GM12873 (cell line): ENCODE data around the gene ATP9B.

Source experiments
- TF ChIP-seq, protein P1 (sequence below): IDR thresholded peaks from 2 replicates; pipeline ENCODE4 v1.5.1; 2012; ENCODE audit warnings: low read depth, mild to moderate bottlenecking, moderate library complexity, low read length, control low read depth; ENCODE audit not compliant: insufficient read depth; ENCODE audit errors: missing control alignments

Gene ATP9B

DNA sequence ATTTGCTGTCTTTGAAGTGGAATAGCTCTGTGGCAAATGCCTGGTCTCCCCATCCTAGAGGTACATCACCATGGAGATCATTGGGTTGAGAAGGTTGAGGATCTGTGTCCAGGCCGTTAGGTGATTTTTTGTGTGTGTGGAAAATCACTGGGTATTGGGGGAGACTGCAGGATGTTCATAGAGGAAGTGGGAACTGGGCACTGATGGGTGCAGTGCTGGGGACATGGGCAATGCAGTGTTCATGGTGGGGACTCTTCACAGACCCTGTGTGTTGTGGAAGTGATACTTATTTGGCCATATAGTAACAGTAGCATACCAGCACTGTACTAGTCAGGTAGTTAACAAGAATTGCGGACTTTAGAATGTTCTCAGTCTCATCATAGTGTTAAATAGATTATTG lies 34.9 kb downstream of the ATP9B start:
- TF ChIP-seq, protein P1, sequence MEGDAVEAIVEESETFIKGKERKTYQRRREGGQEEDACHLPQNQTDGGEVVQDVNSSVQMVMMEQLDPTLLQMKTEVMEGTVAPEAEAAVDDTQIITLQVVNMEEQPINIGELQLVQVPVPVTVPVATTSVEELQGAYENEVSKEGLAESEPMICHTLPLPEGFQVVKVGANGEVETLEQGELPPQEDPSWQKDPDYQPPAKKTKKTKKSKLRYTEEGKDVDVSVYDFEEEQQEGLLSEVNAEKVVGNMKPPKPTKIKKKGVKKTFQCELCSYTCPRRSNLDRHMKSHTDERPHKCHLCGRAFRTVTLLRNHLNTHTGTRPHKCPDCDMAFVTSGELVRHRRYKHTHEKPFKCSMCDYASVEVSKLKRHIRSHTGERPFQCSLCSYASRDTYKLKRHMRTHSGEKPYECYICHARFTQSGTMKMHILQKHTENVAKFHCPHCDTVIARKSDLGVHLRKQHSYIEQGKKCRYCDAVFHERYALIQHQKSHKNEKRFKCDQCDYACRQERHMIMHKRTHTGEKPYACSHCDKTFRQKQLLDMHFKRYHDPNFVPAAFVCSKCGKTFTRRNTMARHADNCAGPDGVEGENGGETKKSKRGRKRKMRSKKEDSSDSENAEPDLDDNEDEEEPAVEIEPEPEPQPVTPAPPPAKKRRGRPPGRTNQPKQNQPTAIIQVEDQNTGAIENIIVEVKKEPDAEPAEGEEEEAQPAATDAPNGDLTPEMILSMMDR: no peak

- TF ChIP-seq, protein P1: no peak
Measured at GRCh38 chr18:79105455-79105854, 36.3 kb downstream of the ATP9B start.

- TF ChIP-seq, protein P1: no peak
Measured at GRCh38 chr18:79106084-79106483, 36.9 kb downstream of the ATP9B start.

DNA sequence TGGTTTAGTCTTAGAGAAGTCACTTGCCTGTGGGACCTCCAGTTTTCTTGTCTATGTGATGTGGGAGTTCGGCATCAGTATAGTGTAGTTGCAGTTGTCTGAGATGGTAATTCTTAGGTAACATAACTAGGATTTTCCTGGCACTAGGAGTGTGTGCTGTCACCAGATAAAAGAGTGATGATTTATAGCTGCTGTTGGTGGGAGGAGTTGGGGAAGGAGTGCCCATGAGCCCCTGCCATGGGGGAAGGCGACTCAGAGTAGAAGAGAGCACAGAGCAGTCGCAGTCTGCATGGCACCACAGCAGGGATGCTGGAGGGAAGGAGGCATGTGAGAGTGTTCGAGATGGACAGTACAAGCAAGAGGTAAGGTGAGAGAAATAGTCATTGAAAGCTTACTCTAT lies 38.7 kb downstream of the ATP9B start:
- TF ChIP-seq, protein P1: no peak

DNA sequence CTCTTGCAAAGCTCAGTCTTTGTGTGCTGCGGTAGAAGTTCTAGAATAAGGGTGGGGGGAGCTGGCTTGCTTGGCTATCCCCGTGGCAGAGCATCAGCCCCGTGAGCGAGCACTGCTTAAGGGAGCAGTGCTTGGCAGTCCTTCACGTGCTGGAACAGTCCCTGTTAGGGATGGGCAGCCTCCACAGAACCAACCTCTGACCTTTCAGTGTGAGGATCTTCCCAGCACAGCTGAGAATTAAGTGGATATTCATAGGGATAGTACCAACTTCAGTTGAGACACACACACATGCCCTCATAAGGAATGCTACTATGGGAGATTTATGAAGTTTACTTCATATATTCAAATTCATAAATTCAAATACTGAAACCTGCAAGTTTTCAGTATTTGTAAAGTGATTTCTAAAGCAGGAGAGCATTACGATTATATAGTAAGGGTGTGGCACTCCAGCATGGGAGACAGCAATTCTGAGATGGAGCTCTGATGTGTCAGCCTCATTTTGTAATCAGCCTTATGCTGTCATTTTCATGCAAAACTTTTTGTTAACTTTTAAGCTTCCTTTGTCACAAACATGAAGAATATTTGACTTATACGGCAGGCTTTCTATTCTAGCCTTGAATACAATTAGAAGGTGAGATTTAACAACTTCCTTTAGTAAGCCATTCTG lies 39.5 kb downstream of the ATP9B start:
- TF ChIP-seq, protein P1: no peak

GRCh38 chr18:79111483-79111882 lies 42.3 kb downstream of the ATP9B start:
- TF ChIP-seq, protein P1: no peak

DNA sequence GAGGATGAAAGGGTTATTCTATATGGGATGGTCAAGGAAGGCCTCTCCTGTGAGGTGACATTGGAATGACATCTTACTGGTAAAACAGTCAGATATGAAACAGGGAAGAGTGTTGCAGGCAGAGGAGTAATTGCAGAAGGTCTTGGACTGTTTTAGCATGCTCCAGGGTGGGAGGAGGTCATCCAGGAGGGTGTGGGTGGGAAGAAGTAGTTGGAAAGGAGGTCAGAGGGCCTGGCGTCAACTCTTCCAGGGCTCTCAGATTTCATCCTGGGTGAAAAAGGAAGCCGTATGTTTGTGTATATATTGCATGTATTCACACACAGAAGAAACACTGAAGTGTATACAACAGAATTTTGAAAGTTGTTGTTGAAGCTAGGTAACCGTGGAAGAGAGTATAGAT lies 48.2 kb downstream of the ATP9B start:
- TF ChIP-seq, protein P1: no peak
